HUES48 (cell line): Measurements from ENCODE around the gene PCDHGA7.

Experiments used
- H3K27ac ChIP-seq: one replicate; pipeline ENCODE4 v1.7.0; 2013; ENCODE audit warnings: low read depth, low read length, inconsistent platforms
- H3K27me3 ChIP-seq: 2 replicates; pipeline ENCODE4 v1.6.1; 2013; ENCODE audit warnings: mild to moderate bottlenecking, low read length; ENCODE audit not compliant: control insufficient read depth, insufficient read depth
- H3K36me3 ChIP-seq: 2 replicates; pipeline ENCODE4 v1.6.1; 2013; ENCODE audit warnings: low read length; ENCODE audit not compliant: control insufficient read depth, insufficient read depth
- H3K4me1 ChIP-seq: 2 replicates; pipeline ENCODE4 v1.6.1; 2013; ENCODE audit warnings: mild to moderate bottlenecking, low read length; ENCODE audit not compliant: control insufficient read depth, insufficient read depth
- H3K4me3 ChIP-seq: 2 replicates; pipeline ENCODE4 v1.5.1; 2013; ENCODE audit warnings: mild to moderate bottlenecking, low read depth, low read length
- H3K9ac ChIP-seq: 2 replicates; pipeline ENCODE4 v1.6.1; 2013; ENCODE audit warnings: mild to moderate bottlenecking, low read depth, low read length, moderate library complexity
- H3K9me3 ChIP-seq: 2 replicates; pipeline ENCODE4 v1.6.1; 2013; ENCODE audit warnings: low read length; ENCODE audit not compliant: control insufficient read depth, insufficient read depth

PCDHGA7 gene

GRCh38 chr5:141354900-141355469 is 27.6 kb upstream of the PCDHGA7 start, which contains the start of gene PCDHGA4:
TSS of gene PCDHGA4 (plus strand) at chr5:141355021. CDS start at chr5:141355108, 87 bp downstream.
- H3K27me3 ChIP-seq = no peaks in the 10 kb centered on the region
- H3K9me3 ChIP-seq = peaks cover 49% of the 10 kb centered on the region
- H3K9ac ChIP-seq = no peak within 1 kb of the TSS
- no peak within 1 kb of the TSS for H3K4me3 ChIP-seq
- no peaks in the 10 kb centered on the region for H3K36me3 ChIP-seq
- no peaks in the 10 kb centered on the region for H3K4me1 ChIP-seq
- no peak within 1 kb of the TSS for H3K27ac ChIP-seq

- peaks cover 56% of the 10 kb centered on the region for H3K9me3 ChIP-seq
These were observed 26.9 kb upstream of the PCDHGA7 start for GRCh38 chr5:141355641-141356040.

GRCh38 chr5:141356133-141356532 is 26.4 kb upstream of the PCDHGA7 start:
- peaks cover 58% of the 10 kb centered on the region for H3K9me3 ChIP-seq

More at GRCh38 chr5:141355641-141356040, 26.9 kb upstream of the PCDHGA7 start:
- Histone ChIP-seq H3K4me3 (no peak overlapping the region), H3K27me3 (no peaks in the 10 kb centered on the region), H3K4me1 (no peaks in the 10 kb centered on the region), H3K9ac (no peak overlapping the region), H3K27ac (no peak overlapping the region), H3K36me3 (no peaks in the 10 kb centered on the region)

GRCh38 chr5:141356950-141357349 is 25.6 kb upstream of the PCDHGA7 start:
- no peaks in the 10 kb centered on the region for H3K36me3 ChIP-seq

More at GRCh38 chr5:141356133-141356532, 26.4 kb upstream of the PCDHGA7 start:
- Histone ChIP-seq H3K36me3 (no peaks in the 10 kb centered on the region), H3K4me1 (no peaks in the 10 kb centered on the region), H3K27ac (no peak overlapping the region), H3K4me3 (no peak overlapping the region), H3K9ac (no peak overlapping the region), H3K27me3 (no peaks in the 10 kb centered on the region)

GRCh38 chr5:141359790-141360426 is 22.6 kb upstream of the PCDHGA7 start, which contains the start of gene PCDHGB2:
TSS of gene PCDHGB2 (plus strand) at chr5:141359994. CDS start at chr5:141360136, 142 bp downstream.
- Histone ChIP-seq H3K9ac (no peak within 1 kb of the TSS), H3K4me3 (peak within 1 kb of the TSS; percentile 37), H3K27ac (no peak within 1 kb of the TSS), H3K4me1 (no peaks in the 10 kb centered on the region), H3K27me3 (no peaks in the 10 kb centered on the region), H3K9me3 (peaks cover 63% of the 10 kb centered on the region), H3K36me3 (no peaks in the 10 kb centered on the region)

More at GRCh38 chr5:141356950-141357349, 25.6 kb upstream of the PCDHGA7 start:
- Histone ChIP-seq H3K9me3 (peaks cover 63% of the 10 kb centered on the region), H3K27me3 (no peaks in the 10 kb centered on the region), H3K27ac (no peak overlapping the region), H3K4me3 (no peak overlapping the region), H3K9ac (no peak overlapping the region), H3K4me1 (no peaks in the 10 kb centered on the region)

GRCh38 chr5:141360685-141361084 is 21.9 kb upstream of the PCDHGA7 start:
- Histone ChIP-seq H3K4me1 (no peaks in the 10 kb centered on the region), H3K36me3 (no peaks in the 10 kb centered on the region), H3K27ac (no peak overlapping the region), H3K27me3 (no peaks in the 10 kb centered on the region), H3K4me3 (peak overlapping the region; percentile 11; the same call in 1 of the 2 replicates), H3K9me3 (peaks cover 64% of the 10 kb centered on the region), H3K9ac (no peak overlapping the region)

GRCh38 chr5:141362719-141363118 is 19.8 kb upstream of the PCDHGA7 start:
- no peak overlapping the region for H3K27ac ChIP-seq
- H3K4me1 ChIP-seq = no peaks in the 10 kb centered on the region
- peaks cover 66% of the 10 kb centered on the region for H3K9me3 ChIP-seq
- no peaks in the 10 kb centered on the region for H3K27me3 ChIP-seq
- no peak overlapping the region for H3K9ac ChIP-seq
- no peaks in the 10 kb centered on the region for H3K36me3 ChIP-seq
- H3K4me3 ChIP-seq = peak overlapping the region; percentile 24

- Histone ChIP-seq H3K27me3 (no peaks in the 10 kb centered on the region), H3K36me3 (no peaks in the 10 kb centered on the region), H3K27ac (no peak within 1 kb of the TSS), H3K4me3 (peak within 1 kb of the TSS; percentile 24; the same call in 1 of the 2 replicates), H3K4me1 (no peaks in the 10 kb centered on the region), H3K9ac (no peak within 1 kb of the TSS), H3K9me3 (peaks cover 68% of the 10 kb centered on the region)
These were observed 18.4 kb upstream of the PCDHGA7 start, which contains the start of gene PCDHGA5 for GRCh38 chr5:141363952-141364660. TSS of gene PCDHGA5 (plus strand) at chr5:141364162. CDS start at chr5:141364331, 169 bp downstream.

GRCh38 chr5:141366016-141366896 is 16.3 kb upstream of the PCDHGA7 start:
- Histone ChIP-seq H3K4me1 (no peaks in the 10 kb centered on the region), H3K9me3 (peaks cover 62% of the 10 kb centered on the region), H3K27ac (no peak overlapping the region), H3K4me3 (no peak overlapping the region), H3K9ac (no peak overlapping the region), H3K36me3 (no peaks in the 10 kb centered on the region), H3K27me3 (no peaks in the 10 kb centered on the region)
